Retinal pigment epithelial cell (primary cell): ENCODE data around the gene KRT3.

Experiments used
- DNase-seq: peaks from one replicate; pipeline ENCODE4 v3.0.0-alpha.2; 2010; ENCODE audit warnings: low read depth
- H3K4me3 ChIP-seq: 2 replicates; pipeline ENCODE4 v1.5.1; 2011; ENCODE audit warnings: mild to moderate bottlenecking, low read length, control low read depth, moderate library complexity
- TF ChIP-seq, protein P1 (sequence below): conservative IDR thresholded peaks from 2 replicates; pipeline ENCODE4 v1.5.1; 2011; ENCODE audit warnings: low read depth, low read length, control low read depth, inconsistent platforms

The KRT3 gene

DNA sequence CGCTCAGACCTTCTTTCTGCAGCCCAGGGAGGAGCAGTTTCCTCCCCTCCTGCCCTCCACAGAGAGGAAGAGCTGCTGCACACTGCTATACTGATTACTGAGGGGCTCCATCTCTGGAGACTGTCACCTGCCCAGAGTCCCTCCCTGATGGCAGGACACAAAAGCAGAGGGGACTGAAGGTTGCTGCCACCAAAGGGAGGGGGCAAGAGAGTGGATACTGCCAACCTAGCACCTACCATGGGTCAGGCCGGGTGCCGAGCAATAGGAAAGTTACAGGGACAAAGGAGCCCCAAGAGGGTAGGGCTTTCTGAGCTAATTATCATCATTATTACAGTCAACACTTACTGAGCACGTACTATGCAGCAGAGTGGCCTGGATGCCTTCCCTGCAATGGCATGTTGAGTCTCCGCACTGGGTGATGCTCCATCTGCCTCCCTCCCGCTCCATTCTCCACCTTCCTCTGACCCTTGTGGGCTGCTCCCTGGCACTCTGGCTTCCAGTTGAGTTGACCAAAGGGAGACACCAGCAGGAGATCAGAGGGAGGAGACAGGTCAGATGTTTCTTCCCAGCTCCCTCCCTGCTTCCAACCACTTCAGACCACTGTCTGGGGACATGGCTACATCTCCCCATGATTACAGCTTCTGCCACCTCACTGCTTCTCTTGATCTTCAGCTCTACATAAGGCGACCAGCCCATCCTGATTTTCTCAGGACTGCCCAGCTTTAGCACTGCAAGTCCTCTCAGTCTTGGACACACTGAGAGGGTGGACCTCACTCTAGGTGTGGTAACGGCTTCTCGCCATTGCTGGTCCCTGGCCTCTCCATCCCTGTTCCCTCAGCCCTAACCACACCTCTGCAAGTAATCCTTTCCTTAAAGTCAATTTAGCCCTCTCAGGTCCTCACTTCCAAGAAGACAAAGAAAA is 40.8 kb upstream of the KRT3 start:
- TF ChIP-seq, protein P1, sequence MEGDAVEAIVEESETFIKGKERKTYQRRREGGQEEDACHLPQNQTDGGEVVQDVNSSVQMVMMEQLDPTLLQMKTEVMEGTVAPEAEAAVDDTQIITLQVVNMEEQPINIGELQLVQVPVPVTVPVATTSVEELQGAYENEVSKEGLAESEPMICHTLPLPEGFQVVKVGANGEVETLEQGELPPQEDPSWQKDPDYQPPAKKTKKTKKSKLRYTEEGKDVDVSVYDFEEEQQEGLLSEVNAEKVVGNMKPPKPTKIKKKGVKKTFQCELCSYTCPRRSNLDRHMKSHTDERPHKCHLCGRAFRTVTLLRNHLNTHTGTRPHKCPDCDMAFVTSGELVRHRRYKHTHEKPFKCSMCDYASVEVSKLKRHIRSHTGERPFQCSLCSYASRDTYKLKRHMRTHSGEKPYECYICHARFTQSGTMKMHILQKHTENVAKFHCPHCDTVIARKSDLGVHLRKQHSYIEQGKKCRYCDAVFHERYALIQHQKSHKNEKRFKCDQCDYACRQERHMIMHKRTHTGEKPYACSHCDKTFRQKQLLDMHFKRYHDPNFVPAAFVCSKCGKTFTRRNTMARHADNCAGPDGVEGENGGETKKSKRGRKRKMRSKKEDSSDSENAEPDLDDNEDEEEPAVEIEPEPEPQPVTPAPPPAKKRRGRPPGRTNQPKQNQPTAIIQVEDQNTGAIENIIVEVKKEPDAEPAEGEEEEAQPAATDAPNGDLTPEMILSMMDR = no peak
- DNase-seq = no peak
- H3K4me3 ChIP-seq = no peak overlapping the region

DNA sequence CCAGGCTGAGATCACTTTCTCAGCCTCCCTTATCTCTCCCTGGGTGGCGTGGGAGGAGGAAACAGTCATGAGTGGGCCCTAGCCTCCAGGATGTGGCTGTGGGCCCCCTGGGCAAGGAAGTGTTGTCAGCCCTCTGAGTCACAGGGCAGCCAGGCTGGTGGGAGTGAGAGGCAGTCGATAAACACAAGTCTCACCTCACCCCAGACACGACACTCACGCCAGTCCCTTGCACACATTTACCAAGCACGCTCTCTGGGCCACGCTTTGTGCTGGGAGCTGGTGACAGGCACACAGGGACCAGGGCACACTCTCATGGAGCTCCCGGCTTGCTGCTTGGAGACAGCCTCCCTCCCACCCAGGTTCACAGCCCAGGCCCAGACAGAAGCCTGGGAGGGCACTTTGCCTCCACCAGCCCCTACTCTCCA is 40.1 kb upstream of the KRT3 start:
- DNase-seq = no peak
- no peak overlapping the region for H3K4me3 ChIP-seq
- TF ChIP-seq, protein P1 = no peak

DNA sequence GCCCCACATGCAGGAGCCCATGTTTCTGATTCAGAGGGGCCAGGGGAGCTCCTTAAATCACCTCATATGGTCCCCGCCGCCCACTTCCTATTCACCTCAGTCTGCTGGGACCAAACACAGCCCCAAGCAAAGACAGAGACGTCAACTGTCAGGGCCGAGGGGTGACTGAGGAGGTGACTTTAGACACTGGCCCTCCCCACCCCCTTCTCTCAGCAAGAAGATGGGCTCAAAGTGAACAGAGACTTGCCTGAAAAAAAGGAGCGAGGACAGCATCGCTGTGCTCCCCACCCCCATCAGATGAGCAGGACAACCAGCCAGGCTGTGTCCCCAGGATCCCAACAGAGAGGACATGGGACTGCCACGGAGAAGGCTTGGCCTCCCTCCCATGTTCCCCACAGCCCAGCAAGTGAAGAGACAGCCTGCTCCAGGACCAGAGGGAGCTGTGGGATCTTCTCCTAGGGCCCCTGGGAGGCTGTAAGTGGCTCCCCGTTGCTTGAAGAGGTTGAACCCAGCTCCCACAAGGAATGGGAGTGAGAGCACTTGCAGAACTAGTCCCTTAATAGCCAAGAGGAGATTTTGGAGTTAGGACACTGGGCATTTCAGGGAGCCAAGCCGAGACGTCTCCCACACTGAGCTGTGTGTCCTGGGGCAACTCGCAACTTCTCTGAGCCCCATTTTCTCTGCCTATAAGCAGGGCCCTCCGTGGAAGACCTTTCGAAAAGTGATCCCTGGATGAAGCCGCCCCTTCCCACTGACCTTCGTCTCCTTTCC is 39.5 kb upstream of the KRT3 start:
- no peak for DNase-seq
- H3K4me3 ChIP-seq = no peak overlapping the region
- TF ChIP-seq, protein P1 = no peak

DNA sequence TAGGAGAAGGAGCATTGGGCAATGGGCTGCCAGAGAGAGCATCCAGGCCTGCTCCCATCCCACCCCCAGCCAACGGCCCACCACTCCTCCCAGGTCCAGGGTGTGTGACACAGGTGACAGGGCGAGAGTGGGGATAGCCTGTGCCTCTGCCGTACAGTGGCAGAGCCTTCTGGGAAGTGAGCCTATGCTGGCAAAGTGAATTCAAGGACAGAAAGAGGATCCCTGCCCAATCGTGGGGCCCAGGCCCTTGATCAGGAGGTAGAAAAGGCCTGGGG is 38.7 kb upstream of the KRT3 start:
- TF ChIP-seq, protein P1 = no peak
- DNase-seq = no peak
- no peak overlapping the region for H3K4me3 ChIP-seq

DNA sequence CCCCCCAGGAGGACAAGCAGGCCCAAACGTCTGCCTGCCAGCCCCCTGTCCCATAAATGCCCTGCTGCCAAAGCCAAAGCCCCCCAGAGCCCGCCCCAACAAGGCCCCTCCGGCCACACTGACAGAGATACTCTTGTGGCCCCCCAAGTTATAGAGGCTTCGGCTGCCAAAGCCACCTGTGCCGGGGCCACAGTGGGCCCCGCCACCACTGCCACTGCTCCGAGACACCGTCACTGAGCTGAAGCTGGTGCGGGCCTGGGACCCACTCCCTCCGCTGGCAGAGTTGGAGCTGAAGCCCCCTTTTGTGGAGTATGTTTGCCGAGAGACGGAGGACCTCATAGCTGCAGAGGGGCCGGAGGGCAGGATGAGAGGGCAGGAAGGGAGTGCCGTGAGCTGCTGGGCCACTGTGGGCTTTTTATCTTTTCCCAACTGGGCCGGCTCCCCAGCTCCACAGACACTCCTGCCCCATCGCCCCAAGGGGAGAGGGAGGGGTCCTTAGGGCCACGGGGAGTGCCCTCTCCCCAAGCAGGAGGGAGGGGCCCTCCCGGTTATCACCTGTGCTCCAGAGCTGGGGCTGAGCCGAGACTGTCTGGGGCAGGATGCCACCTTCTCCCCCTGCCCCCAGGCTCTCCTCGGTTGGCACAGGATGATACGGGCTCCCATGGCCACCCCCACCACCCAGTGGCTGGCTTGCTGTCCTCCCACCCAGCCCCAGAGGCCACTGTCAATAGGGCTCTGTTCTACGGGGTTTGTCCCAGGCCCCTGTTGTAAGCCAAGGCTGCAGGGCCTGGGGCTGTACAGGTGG is 38.2 kb upstream of the KRT3 start, which contains the start of gene KRT79:
Gene KRT79, minus strand, starts transcription at position 390 of the 805 bp plus-strand sequence. Its CDS starts 51 bp downstream, at position 339.
- no peak for DNase-seq
- H3K4me3 ChIP-seq = no peak within 1 kb of the TSS
- TF ChIP-seq, protein P1 = no peak

DNA sequence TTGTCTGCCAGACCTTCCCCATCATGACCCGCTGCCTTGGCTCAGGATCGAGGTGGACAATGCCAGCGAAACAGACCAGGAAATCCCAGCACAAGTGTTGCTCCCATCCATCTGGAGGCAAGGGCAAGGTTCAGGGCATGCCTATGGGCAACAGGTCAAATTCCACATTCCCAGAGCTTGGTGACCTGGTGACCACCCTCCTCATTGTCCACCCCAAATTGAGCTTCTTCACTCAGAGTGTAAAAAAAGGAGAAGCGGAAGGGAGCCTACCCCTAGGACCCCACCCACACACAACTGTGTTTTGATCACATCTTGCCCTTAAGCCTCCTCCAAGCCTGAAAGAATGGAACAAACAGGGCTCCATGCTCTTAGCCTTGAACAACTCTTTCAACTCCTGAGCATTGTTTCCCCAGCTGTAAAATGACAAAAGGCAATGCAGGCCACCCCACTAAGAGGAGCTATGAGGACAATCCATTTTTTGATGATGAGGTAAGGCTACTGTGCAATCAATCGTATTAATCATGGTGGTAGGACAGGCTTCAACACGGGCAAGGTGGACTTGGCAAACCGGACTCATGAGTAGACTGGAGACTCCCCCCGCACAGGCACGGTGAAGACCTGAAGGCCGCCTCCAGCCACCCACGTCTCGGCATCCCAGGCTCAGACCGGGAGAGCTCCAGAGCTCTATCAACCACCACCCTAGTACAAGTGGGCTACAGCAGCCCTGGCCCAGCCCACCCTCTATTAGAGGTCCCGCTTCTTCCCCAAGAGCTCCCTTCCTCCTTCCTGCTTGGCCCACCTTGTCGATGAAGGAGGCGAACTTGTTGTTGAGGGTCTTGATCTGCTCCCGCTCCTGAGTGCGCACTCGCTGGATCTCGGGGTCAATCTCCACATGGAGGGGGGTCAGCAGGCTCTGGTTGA is 37.3 kb upstream of the KRT3 start:
- TF ChIP-seq, protein P1 = no peak
- no peak for DNase-seq
- no peak overlapping the region for H3K4me3 ChIP-seq
